HG02885 (cell line): ENCODE data around the gene CRIP2.

Source experiments
- ATAC-seq: cut with Tn5 transposase; IDR thresholded peaks from one replicate; pipeline ENCODE4 v1.9.1; 2021; ENCODE audit warnings: mild to moderate bottlenecking; ENCODE audit not compliant: unreplicated experiment, poor library complexity

Gene CRIP2

DNA sequence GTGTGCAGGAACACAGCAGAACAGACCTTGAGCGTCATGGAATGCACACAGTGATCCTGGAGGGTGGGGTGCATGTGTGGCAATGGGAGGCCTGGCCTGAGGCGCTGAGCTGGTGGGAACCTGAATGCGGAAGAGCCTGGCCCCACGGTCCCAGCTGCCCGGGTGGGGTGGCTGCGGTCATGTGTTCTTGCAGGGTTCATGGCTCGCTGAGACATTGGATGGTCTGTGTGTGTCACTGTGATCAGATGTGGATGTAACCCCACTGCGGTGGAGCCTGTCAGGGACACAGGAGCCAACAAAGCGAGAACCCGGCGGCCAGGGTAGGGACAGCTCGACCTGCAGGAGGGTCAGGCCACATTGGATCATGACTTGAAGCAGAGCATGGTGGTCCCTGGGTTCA, 31.8 kb upstream of the CRIP2 start:
- no peak for ATAC-seq

DNA sequence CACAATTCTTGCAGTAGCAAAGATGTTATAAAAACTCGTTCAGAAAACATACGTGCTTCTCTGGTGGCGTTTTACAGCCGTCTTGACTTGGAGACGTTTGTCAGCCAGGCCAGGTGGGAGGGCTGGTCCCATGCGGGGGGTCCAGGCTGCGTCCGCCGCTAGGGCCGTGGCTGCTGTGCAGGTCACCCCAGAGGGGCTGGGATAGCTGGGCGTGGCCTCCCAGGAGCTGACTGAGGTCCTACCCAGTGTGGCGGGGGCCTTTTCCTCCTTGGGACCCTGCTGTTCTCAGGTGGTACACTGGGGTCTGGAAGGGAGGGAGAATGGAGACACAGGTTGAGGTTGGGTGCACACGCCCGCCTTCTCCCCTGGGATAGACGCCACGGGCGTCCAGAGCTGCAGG, 29.8 kb upstream of the CRIP2 start:
- no peak for ATAC-seq

DNA sequence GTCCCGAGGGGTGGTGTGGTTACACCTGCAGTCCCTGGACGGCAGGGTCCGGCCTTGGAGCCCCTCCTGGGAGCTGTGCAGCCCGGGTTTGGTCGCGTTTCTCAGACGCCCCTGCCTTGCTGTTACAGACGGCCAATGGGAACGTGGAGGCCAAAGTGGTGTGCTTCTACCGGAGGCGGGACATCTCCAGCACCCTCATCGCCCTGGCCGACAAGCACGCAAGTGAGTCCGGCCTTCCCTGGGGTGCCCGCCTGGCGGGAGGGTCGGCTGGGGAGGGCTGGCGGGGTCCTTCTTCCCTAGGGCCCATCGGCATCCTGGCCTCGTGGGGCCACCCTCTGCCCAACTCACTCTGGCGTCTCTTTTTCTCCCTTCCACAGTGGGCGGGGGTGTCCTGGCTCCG, 29.3 kb upstream of the CRIP2 start:
- ATAC-seq = no peak

DNA sequence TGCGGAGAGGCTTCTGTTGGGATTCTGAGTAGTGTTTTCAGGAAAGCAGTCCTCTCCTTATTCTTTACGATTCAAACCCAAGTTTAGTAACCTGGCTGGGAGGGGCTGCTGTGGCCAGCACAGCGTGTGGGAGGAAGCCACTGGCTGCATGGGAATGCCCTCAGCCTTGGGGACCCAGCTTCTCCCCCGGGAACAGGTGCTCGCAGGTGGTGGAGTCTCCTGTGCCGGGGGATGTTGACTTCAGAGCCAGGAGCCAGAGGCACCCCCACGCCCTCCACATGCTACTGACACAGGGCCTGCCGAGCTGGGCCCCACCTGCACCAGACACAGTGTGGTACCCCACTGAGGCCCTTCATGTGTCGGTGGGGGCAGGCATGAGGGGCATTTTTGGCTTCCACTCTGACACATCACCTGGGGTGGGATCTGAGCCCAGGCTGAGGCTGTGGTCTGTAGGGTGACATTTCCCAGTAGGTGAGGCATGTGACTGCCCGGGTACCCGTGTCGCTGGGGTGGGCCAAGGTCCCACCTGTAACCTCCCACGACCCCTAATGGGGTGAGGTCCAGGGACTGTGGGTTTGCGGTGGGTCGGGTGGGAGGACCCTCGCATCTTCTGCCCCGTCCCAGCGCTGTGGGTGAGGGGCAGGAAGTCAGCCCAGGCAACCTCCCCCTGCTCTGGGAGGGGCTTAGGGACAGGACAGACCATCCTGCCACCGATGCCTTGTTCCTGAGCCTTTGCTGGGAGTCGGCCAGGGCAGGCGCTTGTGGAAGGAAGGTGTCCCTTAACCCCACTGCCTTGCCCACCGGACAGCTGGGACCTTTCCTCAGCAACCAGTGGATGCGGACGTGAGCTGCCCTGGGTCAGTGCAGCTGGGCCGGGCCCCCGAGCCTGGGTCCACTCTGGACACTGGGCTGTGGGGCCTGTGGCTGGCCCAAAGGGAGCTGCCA, 28.4 kb upstream of the CRIP2 start:
- no peak for ATAC-seq

DNA sequence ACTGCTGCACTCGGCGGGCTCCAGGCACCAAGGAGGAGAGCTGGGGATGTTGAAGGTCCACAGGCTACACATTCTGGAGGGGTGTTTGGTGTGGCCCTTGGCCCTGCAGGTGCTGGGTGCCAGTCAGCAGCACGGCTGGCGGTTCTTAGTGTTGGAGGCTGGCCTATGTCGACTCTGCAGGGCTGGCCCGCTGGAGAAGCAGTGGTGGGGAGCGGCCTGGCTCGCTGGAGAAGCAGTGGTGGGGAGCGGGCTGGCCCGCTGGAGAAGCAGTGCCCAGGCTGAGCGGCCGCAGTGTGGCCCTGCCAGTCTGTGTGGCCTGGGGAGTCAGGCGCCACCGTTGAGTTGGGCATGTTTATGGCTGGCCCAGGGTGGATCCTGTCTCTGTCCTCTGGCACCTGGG, 27.6 kb upstream of the CRIP2 start:
- no peak for ATAC-seq

DNA sequence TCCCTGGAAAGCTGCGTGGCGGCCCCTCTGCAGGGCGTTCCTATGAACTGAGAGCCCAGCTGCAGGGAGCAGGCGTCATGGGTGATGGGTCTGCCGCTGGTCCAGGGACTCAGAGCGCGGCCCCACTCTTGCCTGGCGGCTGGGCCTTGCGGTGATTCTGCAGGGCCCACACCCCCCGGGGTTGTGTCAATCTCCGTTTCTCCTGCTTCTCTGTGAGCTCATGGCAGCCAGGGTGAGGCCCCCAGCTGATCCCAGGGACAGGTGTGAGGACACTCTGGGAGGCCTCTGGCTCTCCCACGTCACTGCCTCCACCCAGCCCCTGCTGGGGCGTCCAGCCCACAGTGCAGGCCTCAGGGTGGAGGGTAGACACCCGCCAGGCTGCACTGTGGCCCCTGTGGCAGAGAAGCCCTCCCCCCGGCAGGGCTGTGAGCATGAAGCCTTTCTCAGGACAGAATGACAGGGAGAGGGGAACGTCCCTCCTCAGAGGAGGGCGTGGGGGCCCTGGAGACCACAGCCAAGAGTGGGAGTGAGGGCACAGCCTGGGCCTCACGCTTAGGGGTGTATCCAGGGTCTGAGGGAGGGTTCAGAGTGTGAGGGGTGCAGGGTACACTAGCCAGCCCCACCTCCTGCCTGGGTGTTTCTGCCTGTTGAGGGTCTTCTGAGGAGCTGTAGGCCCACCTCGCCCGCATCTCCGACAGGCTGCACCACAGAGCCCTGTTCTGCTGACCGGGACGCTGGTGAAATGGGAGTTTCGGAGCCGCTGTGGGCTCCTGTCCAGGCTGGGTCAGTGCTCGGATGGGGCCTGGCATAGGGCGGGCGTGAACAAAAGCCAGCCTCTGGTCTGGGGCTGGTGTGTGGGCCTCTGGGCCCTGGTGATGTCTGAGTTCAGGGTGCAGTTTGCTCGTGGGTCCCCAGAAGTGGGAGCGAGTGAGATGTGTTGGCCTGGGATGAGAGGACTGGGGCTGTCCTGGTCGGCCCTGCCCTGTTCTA, 26.7 kb upstream of the CRIP2 start:
- ATAC-seq = no peak

DNA sequence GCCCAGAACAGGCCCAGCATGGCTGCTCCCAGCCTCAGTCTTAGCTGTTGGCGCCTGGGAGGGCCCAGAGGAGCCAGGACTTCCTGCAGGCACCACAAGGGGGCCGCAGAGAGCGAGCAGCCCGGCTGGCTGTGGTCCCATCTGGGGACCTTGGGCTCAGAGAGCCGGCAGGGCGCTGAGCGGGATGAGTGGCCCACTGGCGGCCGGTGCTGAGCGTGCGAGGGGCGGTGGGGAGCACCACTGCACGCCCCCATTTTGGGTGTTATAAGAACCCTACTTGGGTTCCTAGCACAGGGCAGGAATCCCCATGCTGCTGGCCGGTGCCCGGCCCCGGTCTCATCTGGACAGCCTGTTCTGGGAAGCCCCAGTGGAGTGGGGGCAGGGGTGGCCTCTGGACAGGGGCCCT, 25.9 kb upstream of the CRIP2 start:
- ATAC-seq = peak; percentile 49

DNA sequence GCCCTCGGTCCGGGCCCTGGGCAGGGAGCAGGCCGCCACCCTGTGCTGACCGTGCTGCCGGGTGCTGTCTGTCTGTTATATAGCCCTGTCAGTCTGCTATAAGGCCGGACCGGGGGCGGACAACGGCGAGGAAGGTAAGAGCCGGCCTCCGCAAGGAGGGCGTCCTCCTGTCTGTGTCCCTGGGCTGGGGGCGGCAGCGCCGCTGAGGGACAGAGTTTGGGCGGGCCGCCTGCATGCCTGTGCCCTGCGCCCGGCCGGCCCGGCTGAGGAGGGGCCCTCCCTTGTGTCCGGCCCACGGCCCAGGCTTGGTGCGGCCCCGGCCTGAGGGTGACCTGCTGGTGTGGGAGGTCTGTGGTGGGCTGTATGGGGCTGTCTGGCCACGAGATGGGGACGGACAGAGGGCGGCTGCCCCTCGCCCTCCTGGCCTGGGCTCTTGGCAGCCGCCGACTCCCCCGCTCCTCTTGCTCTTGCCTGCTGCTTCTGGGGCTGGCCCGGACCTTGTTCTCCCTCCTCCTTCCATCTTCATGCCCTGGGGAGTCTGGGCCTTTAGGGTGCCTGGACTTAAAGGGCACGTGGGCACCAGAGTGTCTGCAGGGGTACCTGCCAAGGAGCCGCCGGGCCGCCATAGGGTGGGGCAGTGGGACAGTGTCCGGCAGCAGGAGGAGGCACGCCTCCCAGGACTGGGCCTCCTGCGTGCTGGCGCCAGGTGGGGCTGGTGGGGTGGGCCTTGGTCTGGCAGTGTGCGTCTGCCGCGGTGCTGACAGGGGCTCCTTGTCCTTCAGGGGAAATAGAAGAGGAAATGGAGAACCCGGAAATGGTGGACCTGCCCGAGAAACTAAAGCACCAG, 25.1 kb upstream of the CRIP2 start:
- ATAC-seq = no peak

DNA sequence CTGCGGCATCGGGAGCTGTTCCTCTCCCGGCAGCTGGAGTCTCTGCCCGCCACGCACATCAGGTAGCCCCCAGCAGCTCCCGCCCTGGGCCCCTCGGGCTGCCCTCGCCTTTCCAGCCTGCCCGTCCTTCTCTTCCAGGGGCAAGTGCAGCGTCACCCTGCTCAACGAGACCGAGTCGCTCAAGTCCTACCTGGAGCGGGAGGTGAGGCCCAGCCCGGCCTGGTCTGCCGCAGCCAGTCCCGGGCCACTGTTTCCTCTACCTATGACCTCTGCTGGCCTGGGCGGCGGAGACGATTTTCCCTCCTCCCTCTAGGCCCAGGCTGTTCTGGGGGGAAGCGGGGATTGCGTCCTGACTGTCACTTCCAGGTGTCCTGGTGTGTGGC, 24.5 kb upstream of the CRIP2 start:
- no peak for ATAC-seq

DNA sequence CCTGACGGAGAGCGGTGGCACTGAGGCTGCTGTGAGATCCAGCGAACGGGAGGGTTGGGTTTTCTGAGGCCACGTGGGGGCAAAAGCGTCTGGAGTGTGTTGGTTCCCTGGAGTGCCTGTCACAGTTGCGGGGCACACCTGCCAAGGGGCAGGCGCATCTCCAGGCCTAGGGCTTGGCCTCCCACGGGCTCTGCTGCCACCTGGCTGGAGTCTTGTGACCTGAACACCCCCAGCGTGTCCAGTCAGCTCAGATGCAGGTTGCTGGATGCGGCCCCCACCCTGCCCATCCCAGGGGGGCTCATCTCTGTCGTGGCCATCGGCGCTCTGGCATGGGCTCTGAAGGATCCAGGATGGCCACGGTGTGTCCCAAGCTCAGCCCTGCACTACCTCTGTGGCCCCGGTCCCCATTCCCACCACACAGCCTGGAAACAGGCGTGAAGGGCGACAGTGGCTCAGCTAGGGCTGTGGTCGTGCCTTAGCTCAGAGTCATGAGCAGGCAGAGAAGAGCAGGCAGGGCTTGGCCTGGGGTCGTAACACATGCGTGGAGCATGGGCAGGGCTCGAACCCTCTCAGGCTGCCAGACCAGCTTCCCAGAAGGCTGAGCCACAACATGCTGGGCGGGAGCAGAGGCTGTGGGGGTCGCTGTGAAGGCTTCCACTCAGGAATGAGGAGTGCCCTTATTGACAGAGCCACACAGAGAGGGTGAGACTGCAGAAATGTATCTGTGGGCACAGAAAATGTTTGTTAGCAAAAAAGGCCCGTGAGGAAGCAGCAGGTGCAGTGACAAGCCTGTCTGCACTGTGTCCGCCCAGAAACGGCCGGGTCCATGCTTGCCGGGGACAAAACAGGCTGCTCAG, 23.5 kb upstream of the CRIP2 start:
- ATAC-seq = no peak

DNA sequence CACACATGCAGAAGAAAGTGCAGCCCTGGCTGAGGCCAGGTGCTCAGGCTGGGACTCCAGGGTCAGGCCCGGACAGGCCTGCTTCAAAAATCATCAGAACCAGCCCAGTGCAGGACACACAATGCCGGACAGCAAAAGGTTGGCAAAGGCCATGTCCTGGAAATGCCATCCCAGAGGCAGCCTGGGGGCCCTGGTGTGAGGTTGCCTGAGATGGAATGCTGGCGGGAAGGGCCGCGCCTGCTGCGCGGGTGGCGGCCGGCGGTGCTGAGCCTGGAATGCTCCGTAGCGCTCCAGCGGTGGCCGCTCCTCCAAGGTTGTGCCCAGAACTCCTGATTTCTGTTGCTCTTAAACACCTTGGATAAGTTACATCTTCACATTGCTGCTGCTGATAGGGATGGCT, 21.7 kb upstream of the CRIP2 start:
- no peak for ATAC-seq

DNA sequence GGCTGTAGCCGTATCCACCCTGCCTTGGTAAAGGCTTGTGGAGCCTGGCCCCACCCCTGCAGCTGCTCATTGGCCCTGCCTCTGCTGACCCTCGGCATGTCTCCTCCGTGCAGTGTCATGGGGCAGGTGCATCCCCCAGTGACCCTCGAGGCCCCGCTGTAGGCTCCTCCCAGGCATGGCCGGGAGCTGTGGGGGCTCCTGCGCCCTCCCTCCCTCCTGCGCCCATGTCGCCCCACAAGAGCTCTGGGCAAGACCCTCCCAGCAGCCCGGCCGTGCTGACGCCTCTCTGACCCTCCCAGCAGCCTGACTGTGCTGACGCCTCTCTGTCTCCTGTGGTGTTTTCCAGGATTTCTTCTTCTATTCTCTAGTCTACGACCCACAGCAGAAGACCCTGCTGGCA, 20.8 kb upstream of the CRIP2 start:
- no peak for ATAC-seq

DNA sequence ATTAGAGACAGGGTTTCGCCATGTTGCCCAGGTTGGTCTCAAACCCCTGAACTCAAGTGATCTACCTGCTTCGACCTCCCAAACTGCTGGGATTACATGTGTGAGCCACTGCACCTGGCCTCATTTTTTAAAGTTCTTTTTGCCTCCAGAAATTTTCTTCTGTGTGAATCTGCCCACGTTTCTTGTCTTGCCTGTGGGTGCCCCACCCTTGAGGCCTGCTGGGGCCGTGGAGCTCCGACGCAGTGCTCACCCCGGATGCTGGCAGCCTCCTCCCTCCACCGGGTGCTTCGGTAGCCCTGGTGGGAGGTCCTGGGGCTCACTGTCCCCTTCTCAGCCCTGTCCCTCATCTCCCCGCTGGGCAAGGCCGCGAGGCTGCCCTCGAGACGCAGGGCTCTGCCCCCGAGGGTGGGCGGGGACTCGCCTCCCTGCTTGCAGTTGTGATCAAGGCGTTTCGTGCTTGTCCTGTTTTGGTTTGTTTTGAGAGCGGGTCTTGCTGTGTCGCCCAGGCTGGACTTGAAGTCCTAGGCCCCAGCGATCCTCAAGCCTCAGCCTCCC, 19.5 kb upstream of the CRIP2 start:
- no peak for ATAC-seq

DNA sequence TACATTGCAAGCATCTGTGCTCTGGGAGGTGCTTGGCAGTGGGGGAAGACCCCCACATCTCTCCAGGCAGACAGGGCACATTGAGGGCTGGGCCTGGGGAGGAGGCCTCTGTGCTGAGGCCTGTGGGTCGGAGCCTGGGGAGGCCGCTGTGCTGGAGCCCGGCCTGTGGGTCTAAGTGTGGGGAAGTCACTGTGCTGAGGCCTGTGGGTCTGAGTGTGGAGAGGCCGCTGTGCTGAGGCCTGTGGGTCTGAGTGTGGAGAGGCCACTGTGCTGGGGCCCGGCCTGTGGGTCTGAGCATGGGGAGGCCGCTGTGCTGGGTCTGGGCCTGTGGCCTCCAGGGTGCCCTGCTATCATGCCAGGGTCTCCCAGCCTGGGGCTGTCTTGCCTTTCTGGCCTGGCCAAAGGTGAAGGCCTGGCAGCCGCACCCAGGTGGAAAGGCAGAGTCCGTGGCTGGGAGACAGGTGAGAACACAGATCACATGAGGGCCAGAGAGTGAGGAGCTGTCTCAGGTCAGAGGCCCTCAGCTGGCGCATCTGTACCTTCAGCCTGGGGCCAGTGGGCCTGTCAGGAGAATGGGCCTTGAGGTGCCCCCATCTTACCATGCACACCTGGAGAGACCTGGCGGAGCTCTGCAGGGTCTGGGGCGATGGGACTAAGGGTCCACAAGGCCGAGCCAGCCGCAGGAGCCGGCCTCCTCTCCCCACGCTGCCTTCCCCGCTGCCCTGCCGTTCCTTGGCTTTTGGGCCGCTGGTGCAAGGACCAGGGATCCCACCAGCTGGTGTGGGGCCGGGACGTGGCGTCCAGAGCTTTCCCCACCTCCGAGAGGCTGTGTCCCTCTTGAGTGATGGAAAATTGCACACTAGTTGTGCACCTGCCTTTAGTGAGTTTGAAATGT, 18.6 kb upstream of the CRIP2 start:
- ATAC-seq = no peak

DNA sequence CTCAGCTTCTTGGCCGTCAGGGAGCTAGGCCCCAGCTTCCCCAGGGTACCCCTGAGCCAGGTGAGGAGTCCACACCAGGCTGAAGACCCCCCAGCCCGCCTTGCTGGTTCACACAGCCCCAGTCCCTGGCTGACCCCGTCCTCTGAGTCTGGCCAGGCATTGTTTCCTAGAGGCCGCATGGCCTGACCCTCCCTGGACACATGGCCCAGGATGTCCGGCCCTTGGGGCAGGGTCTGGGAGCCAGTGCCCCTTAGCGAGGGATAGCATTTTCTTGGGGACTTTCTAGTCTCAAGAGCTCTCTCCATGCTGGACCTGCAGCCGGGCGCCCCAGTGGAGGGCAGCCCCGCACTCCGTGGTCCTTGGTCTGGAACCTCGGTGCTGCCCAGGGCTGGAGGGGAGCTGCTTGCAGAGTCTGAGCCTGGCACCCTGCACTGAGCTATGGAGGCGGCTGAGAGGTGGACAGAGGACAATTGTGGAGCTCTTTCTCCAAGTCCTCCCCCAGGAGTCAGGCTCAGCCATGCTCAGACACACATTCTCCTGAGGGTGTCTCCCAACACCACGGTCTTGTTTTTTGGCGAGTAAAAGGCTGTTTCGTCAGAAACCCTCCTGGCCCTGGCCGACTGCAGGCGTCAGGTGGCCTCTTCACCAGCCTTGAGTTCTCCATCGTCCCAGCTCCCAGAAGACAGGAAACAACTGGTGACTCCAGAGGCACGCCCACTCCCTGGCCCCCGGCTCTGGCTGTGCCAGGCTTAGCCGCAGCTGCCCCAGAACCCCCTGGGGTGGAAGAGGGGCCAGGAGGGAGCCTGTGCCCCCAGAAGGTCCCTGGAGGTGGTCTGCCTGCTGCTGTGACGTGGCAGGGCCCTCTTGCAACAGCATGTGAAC, 17.6 kb upstream of the CRIP2 start:
- no peak for ATAC-seq

DNA sequence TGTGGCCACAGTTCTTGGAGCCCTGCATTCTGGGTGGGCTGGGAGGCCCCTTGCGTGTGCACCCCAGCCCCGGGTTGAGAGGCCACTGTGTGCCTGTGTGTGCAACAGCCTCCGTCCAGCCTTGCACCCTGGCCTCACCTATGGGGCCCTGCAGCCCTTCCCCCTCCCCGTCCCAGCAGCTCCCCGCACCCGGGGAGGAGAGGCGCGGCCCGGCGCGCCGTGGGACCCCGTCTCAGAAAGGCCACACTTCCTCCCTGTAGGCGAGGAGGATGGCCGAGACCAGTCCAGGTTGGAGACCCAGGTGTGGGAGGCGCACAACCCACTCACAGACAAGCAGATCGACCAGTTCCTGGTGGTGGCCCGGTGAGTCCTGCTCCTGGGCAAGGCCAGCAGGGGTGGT, 16.6 kb upstream of the CRIP2 start:
- ATAC-seq = no peak

DNA sequence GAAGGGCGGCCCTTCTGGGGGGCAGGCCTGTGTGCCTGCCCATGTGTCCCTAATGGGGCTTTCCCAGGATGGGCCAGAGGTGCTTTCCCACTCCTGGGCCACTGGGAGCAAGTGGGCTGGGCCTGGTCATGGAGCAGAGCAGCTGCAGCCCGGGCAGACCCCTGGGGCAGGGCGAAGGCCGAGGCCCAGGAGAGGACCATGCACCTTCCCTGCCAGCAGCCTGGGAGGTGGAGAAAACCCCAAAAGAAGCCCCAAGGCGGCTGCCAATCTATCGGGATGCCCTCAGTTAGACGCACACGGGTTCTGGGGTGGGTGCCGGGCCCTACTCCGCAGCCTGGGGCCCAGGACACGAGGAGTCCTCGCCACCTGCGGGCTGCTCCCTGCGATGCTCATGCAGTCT, 16.1 kb upstream of the CRIP2 start:
- ATAC-seq = no peak
